Hepatocyte (in vitro differentiated cells): ENCODE results near the gene ZNF792. TPM values are rescaled to one million over a fixed set of nuclear protein-coding genes. Genes with fewer than 3 reads are reported as not detected.

Experiments used
- DNase-seq: peaks from one replicate; pipeline ENCODE4 v3.0.0-alpha.2; 2016; ENCODE audit warnings: low spot score
- H2AFZ ChIP-seq: fragments of 200-600 bp; sonication (generic); 2 replicates; pipeline ENCODE4 v1.6.0; 2016; ENCODE audit warnings: antibody characterized with exemption, mild to moderate bottlenecking
- H3K27ac ChIP-seq: fragments of 200-600 bp; sonication (generic); 2 replicates; pipeline ENCODE4 v1.5.1; 2016; ENCODE audit warnings: mild to moderate bottlenecking
- H3K27me3 ChIP-seq: fragments of 200-600 bp; sonication (generic); 2 replicates; pipeline ENCODE4 v1.6.1; 2016
- H3K36me3 ChIP-seq: fragments of 200-600 bp; sonication (generic); replicated peaks from 2 replicates; pipeline ENCODE4 v1.5.1; 2016; ENCODE audit warnings: low read depth; ENCODE audit not compliant: insufficient read depth
- H3K4me1 ChIP-seq: fragments of 200-600 bp; sonication (generic); 2 replicates; pipeline ENCODE4 v1.5.1; 2016; ENCODE audit warnings: mild to moderate bottlenecking, moderate library complexity; ENCODE audit not compliant: insufficient read depth
- H3K4me2 ChIP-seq: fragments of 200-600 bp; sonication (generic); 2 replicates; pipeline ENCODE4 v1.6.0; 2016
- H3K4me3 ChIP-seq: fragments of 200-600 bp; sonication (generic); 2 replicates; pipeline ENCODE4 v1.5.1; 2016; ENCODE audit warnings: mild to moderate bottlenecking
- H3K79me2 ChIP-seq: fragments of 200-600 bp; sonication (generic); 2 replicates; pipeline ENCODE4 v1.6.0; 2017; ENCODE audit warnings: mild to moderate bottlenecking
- H3K9me2 ChIP-seq: fragments of 200-600 bp; sonication (generic); replicated peaks from 2 replicates; pipeline ENCODE4 v1.6.0; 2017; ENCODE audit warnings: mild to moderate bottlenecking; ENCODE audit not compliant: insufficient read depth
- H3K9me3 ChIP-seq: fragments of 200-600 bp; sonication (generic); 2 replicates; pipeline ENCODE4 v1.5.1; 2016; ENCODE audit warnings: low read depth, mild to moderate bottlenecking
- H4K20me1 ChIP-seq: fragments of 200-600 bp; sonication (generic); 2 replicates; pipeline ENCODE4 v1.6.0; 2016; ENCODE audit warnings: mild to moderate bottlenecking; ENCODE audit not compliant: insufficient read depth, poor library complexity, severe bottlenecking
- CTCF ChIP-seq: fragments of 200-600 bp; sonication (generic); IDR thresholded peaks from 2 replicates; pipeline ENCODE4 v1.5.1; 2016; ENCODE audit warnings: antibody characterized with exemption, mild to moderate bottlenecking; ENCODE audit not compliant: poor library complexity
- EZH2 ChIP-seq: fragments of 200-600 bp; sonication (generic); IDR thresholded peaks from 2 replicates; pipeline ENCODE4 v1.6.1; 2016; ENCODE audit warnings: antibody characterized with exemption, mild to moderate bottlenecking, borderline replicate concordance
- EZH2phosphoT487 ChIP-seq: fragments of 200-600 bp; sonication (generic); IDR thresholded peaks from one replicate; pipeline ENCODE4 v1.6.1; 2018; ENCODE audit warnings: antibody characterized with exemption, mild to moderate bottlenecking, low read depth, moderate library complexity; ENCODE audit not compliant: unreplicated experiment, severe bottlenecking
- WGBS: methylation state at CpG from one replicate; pipeline ENCODE4 v1.1.6; 2016; ENCODE audit warnings: low lambda C conversion rate; ENCODE audit errors: missing lambda C conversion rate; 5-methylcytosine and 5-hydroxymethylcytosine counted together
- polyA plus RNA-seq: library from polyadenylated mRNA; unstranded; fragments of >200 nt; fragmentation: Nextera tagmentation; extraction: Ambion mirVana; gene quantifications from 2 replicates; pipeline ENCODE4 v1.2.1, GENCODE V29; 2016
- total RNA-seq: library from RNA; depleted of rRNA; stranded (reverse); fragments of >200 nt; gene quantifications from 2 replicates; pipeline ENCODE4 v1.2.3, GENCODE V29; 2014

Gene ZNF792
- total and polyA plus RNA-seq, 2 experiments from 2014 or later = 3.5 to 9.5 TPM

- Histone ChIP-seq H3K27ac (peak overlapping the region; percentile 90), H2AFZ (no peak overlapping the region), H3K9me3 (no peaks in the 10 kb centered on the region), H3K79me2 (peaks cover 79% of the 10 kb centered on the region), H4K20me1 (peaks cover 38% of the 10 kb centered on the region), H3K36me3 (no peaks in the 10 kb centered on the region), H3K27me3 (no peaks in the 10 kb centered on the region), H3K4me2 (peak overlapping the region; percentile 63), H3K9me2 (no peaks in the 10 kb centered on the region), H3K4me3 (no peak overlapping the region), H3K4me1 (peaks cover 48% of the 10 kb centered on the region)
- 90% methylated on average over 18 of the region's 18 CpGs for WGBS
- TF ChIP-seq EZH2 = no peak
- no peak for DNase-seq
These were observed 40.7 kb upstream of the ZNF792 start for GRCh38 chr19:35004517-35005255.

- H3K9me3 ChIP-seq = no peaks in the 10 kb centered on the region
- H3K4me1 ChIP-seq = peaks cover 52% of the 10 kb centered on the region
- H2AFZ ChIP-seq = no peak overlapping the region
- no peak overlapping the region for H3K4me3 ChIP-seq
- TF ChIP-seq EZH2 = no peak
- no peak for TF ChIP-seq EZH2phosphoT487
- TF ChIP-seq CTCF = no peak
- 95% methylated on average over 11 of the region's 11 CpGs for WGBS
- H4K20me1 ChIP-seq = peaks cover 34% of the 10 kb centered on the region
- peak overlapping the region; percentile 100 for H3K27ac ChIP-seq
- no peaks in the 10 kb centered on the region for H3K27me3 ChIP-seq
- DNase-seq = no peak
- H3K9me2 ChIP-seq = no peaks in the 10 kb centered on the region
- H3K79me2 ChIP-seq = peaks cover 66% of the 10 kb centered on the region
- no peaks in the 10 kb centered on the region for H3K36me3 ChIP-seq
- peak overlapping the region; percentile 91 for H3K4me2 ChIP-seq
These were observed 38.1 kb upstream of the ZNF792 start for GRCh38 chr19:35002037-35002535.

GRCh38 chr19:35000647-35001501 lies 36.8 kb upstream of the ZNF792 start:
- H3K4me3 ChIP-seq = peak overlapping the region; percentile 97
- peaks cover 60% of the 10 kb centered on the region for H3K79me2 ChIP-seq
- H3K27ac ChIP-seq = peak overlapping the region; percentile 100
- H3K9me3 ChIP-seq = no peaks in the 10 kb centered on the region
- no peaks in the 10 kb centered on the region for H3K9me2 ChIP-seq
- H3K36me3 ChIP-seq = no peaks in the 10 kb centered on the region
- H4K20me1 ChIP-seq = peaks cover 34% of the 10 kb centered on the region
- peaks cover 44% of the 10 kb centered on the region for H3K4me1 ChIP-seq
- peak; percentile 60 for DNase-seq
- peak overlapping the region; percentile 45 for H2AFZ ChIP-seq
- peak overlapping the region; percentile 91 for H3K4me2 ChIP-seq
- no peak for TF ChIP-seq EZH2
- TF ChIP-seq EZH2phosphoT487 = no peak
- TF ChIP-seq CTCF = no peak
- H3K27me3 ChIP-seq = no peaks in the 10 kb centered on the region
- whole genome bisulfite sequencing = 6% methylated on average over 22 of the region's 46 CpGs

GRCh38 chr19:35000338-35000646 lies 36.3 kb upstream of the ZNF792 start:
- no peak for DNase-seq
- Histone ChIP-seq H3K9me3 (no peaks in the 10 kb centered on the region), H3K9me2 (no peaks in the 10 kb centered on the region), H2AFZ (peak overlapping the region; percentile 45), H3K4me3 (peak overlapping the region; percentile 97), H3K4me1 (peaks cover 42% of the 10 kb centered on the region), H3K79me2 (peaks cover 54% of the 10 kb centered on the region), H3K27ac (peak overlapping the region; percentile 100), H3K27me3 (no peaks in the 10 kb centered on the region), H3K4me2 (peak overlapping the region; percentile 91), H3K36me3 (no peaks in the 10 kb centered on the region), H4K20me1 (peaks cover 33% of the 10 kb centered on the region)
- WGBS = no CpG with 5 or more reads among the region's 37 CpGs
- TF ChIP-seq EZH2phosphoT487 (no peak), EZH2 (no peak), CTCF (no peak)
